Measurements from ENCODE around the gene IL2RA. TPM values are rescaled to one million over a fixed set of nuclear protein-coding genes. Genes with fewer than 3 reads are reported as not detected.

Gene IL2RA
- total RNA-seq, 1 experiment from 2014 or later, result not detected

DNA sequence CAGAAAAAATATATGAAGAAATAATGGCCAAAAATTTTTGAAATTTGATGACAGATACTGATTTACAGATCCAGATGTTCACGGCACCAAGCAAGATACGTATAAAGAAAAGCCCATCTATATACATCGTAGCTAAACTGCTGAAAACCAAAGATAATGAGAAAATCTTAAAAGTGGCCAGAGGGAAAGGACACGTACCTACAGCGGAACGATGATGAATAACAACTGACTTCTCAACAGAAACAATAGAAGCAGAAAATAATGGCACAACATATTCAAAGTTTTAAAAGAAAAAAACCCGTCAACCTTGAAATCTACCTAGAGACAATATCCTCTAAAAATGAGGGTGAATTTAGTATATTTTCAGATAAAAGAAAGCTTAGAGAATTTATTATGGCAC, 31.9 kb downstream of the IL2RA start:
- H3K4me3 Mint-ChIP-seq, result no peak overlapping the region
- Histone ChIP-seq H2BK120ac (ENCODE audit: low read depth, low read length, poor library complexity, severe bottlenecking) (no peak overlapping the region), H2AFZ (ENCODE audit: low read length) (no peak overlapping the region), H3K14ac (ENCODE audit: insufficient read depth, low read length) (no peak overlapping the region), H2BK12ac (ENCODE audit: insufficient read length, low read depth, low read length) (no peak overlapping the region), H3K79me1 (ENCODE audit: insufficient read depth, low read depth, low read length, poor library complexity, severe bottlenecking) (no peaks in the 10 kb centered on the region), H3K4ac (ENCODE audit: low read depth, low read length) (no peak overlapping the region), H4K20me1 (ENCODE audit: control insufficient read depth, insufficient read depth, insufficient read length) (no peaks in the 10 kb centered on the region), H3K18ac (ENCODE audit: insufficient read length, low read depth, low read length) (no peak overlapping the region), H3T11ph (ENCODE audit: low read length) (no peak overlapping the region), H3K56ac (ENCODE audit: insufficient read length, low read depth, low read length) (no peak overlapping the region), H2AK5ac (ENCODE audit: insufficient read length, low read length) (no peak overlapping the region), H3K27me3 (ENCODE audit: insufficient read depth, low read length) (no peaks in the 10 kb centered on the region), H3K9me3 (ENCODE audit: control insufficient read depth, low read depth, low read length) (no peaks in the 10 kb centered on the region), H3K79me2 (ENCODE audit: insufficient read depth, low read length) (no peaks in the 10 kb centered on the region), H3K23me2 (ENCODE audit: insufficient read length, low read depth, low read length, poor library complexity, severe bottlenecking) (no peaks in the 10 kb centered on the region), H4K5ac (ENCODE audit: insufficient read length, low read depth, low read length) (no peak overlapping the region), H2BK5ac (ENCODE audit: insufficient read length, low read length) (no peak overlapping the region), H4K8ac (replicated peaks; ENCODE audit: insufficient read length, low read depth, low read length) (no peak overlapping the region), H3K9ac (ENCODE audit: extremely low read depth, insufficient read length, low read length) (no peak overlapping the region), H2BK20ac (ENCODE audit: low read depth, low read length, poor library complexity, severe bottlenecking) (no peak overlapping the region), H3K23ac (ENCODE audit: insufficient read length, low read depth, low read length) (no peak overlapping the region), H2BK15ac (ENCODE audit: low read depth, low read length) (no peak overlapping the region), H3K4me2 (ENCODE audit: insufficient read depth, insufficient read length, low read length) (no peak overlapping the region), H4K91ac (ENCODE audit: insufficient read length, low read depth, low read length) (no peak overlapping the region), H3K4me1 (ENCODE audit: insufficient read depth, low read length) (no peaks in the 10 kb centered on the region), H3K27ac (ENCODE audit: insufficient read length, low read depth, low read length) (no peak overlapping the region)
- peaks cover 14 to 16% of the 10 kb centered on the region in 2 experiments for H3K9me3 Mint-ChIP-seq
- no peak overlapping the region for H3K27ac Mint-ChIP-seq
- H3K36me3 Mint-ChIP-seq (ENCODE audit: insufficient read depth in 1 of 3, low read depth in 3 of 3), result peaks cover 0 to 12% (median 8%) of the 10 kb centered on the region in 3 experiments; a peak in 4 of 7 replicates
- no CpG with 5 or more reads among the region's 7 CpGs for WGBS (ENCODE audit: extremely low coverage, insufficient read length, low lambda C conversion rate)
- H3K4me1 Mint-ChIP-seq, result no peaks in the 10 kb centered on the region
- H3K27me3 Mint-ChIP-seq (ENCODE audit: low read depth), result peaks cover 4% of the 10 kb centered on the region; the same call in 1 of the 2 replicates
- TF ChIP-seq CTCF (conservative IDR thresholded peaks at IDR 0.05), result no peak
- DNase-seq, result no peak

Data from H9 (cell line).